Measurements from ENCODE around the gene ARHGAP24. TPM values are rescaled to one million over a fixed set of nuclear protein-coding genes. Genes with fewer than 3 reads are reported as not detected.

ARHGAP24 gene
- total RNA-seq, 2 experiments from 2014 or later = 0.22 to 0.70 TPM

GRCh38 chr4:85967872-85968271, 492.9 kb downstream of the ARHGAP24 start:
- ChIA-PET POLR2A (no interaction called here), CTCF (interaction anchor here (1.1 kb wide), 1 partner anchor 30 kb away, joined by 3 read pairs; no protein-coding TSS in a partner anchor)
- no peak for TF ChIP-seq CTCF (IDR thresholded peaks at IDR 0.05)
- H3K4me3 Mint-ChIP-seq = no peak overlapping the region
- H3K27me3 Mint-ChIP-seq = no peaks in the 10 kb centered on the region
- DNase-seq (no peak), ATAC-seq (no peak)
- no peaks in the 10 kb centered on the region for H3K36me3 Mint-ChIP-seq (ENCODE audit: low read depth)
- intact Hi-C loops (cut with micrococcal nuclease) = no loop called here
- no peak overlapping the region for H3K27ac Mint-ChIP-seq
- peaks cover 5% of the 10 kb centered on the region for H3K9me3 Mint-ChIP-seq
- H3K4me1 Mint-ChIP-seq (ENCODE audit: low read depth) = no peaks in the 10 kb centered on the region

GRCh38 chr4:85968945-85969819, 494.2 kb downstream of the ARHGAP24 start:
- Mint-ChIP-seq H3K36me3 (ENCODE audit: low read depth) (no peaks in the 10 kb centered on the region), H3K27ac (no peak overlapping the region), H3K4me1 (ENCODE audit: low read depth) (no peaks in the 10 kb centered on the region), H3K27me3 (no peaks in the 10 kb centered on the region), H3K4me3 (no peak overlapping the region), H3K9me3 (peaks cover 5% of the 10 kb centered on the region)
- ChIA-PET CTCF (interaction anchor here (0.6 to 1.5 kb wide), 5 partner anchors 17 to 213 kb away, joined by 3 to 5 read pairs (median 3); no protein-coding TSS in a partner anchor), POLR2A (no interaction called here)
- ATAC-seq (no peak), DNase-seq (no peak)
- intact Hi-C loops (cut with micrococcal nuclease) = no loop called here
- peak; percentile 53 for TF ChIP-seq CTCF (IDR thresholded peaks at IDR 0.05)

- H3K4me1 Mint-ChIP-seq (ENCODE audit: low read depth) = no peaks in the 10 kb centered on the region
- H3K4me3 Mint-ChIP-seq = no peak overlapping the region
- TF ChIP-seq CTCF (IDR thresholded peaks at IDR 0.05) = no peak
- H3K27ac Mint-ChIP-seq = no peak overlapping the region
- ATAC-seq (no peak), DNase-seq (no peak)
- intact Hi-C loops (cut with micrococcal nuclease) = no loop called here
- ChIA-PET CTCF (no interaction called here), POLR2A (no interaction called here)
- no peaks in the 10 kb centered on the region for H3K9me3 Mint-ChIP-seq
- H3K27me3 Mint-ChIP-seq = no peaks in the 10 kb centered on the region
- H3K36me3 Mint-ChIP-seq (ENCODE audit: low read depth) = no peaks in the 10 kb centered on the region
These were observed 495.6 kb downstream of the ARHGAP24 start for GRCh38 chr4:85970535-85970934.

GRCh38 chr4:85979276-85979675, 504.3 kb downstream of the ARHGAP24 start:
- ChIA-PET CTCF (no interaction called here), POLR2A (no interaction called here)
- DNase-seq (no peak), ATAC-seq (no peak)
- no peaks in the 10 kb centered on the region for H3K9me3 Mint-ChIP-seq
- H3K4me1 Mint-ChIP-seq (ENCODE audit: low read depth) = no peaks in the 10 kb centered on the region
- H3K27ac Mint-ChIP-seq = no peak overlapping the region
- no peaks in the 10 kb centered on the region for H3K36me3 Mint-ChIP-seq (ENCODE audit: low read depth)
- no peaks in the 10 kb centered on the region for H3K27me3 Mint-ChIP-seq
- intact Hi-C loops (cut with micrococcal nuclease) = no loop called here
- H3K4me3 Mint-ChIP-seq = no peak overlapping the region
- no peak for TF ChIP-seq CTCF (IDR thresholded peaks at IDR 0.05)

GRCh38 chr4:85986266-85986665, 511.3 kb downstream of the ARHGAP24 start:
- no peaks in the 10 kb centered on the region for H3K27me3 Mint-ChIP-seq
- no peak for DNase-seq

More at GRCh38 chr4:85986266-85986665, 511.3 kb downstream of the ARHGAP24 start:
- Mint-ChIP-seq H3K9me3 (no peaks in the 10 kb centered on the region), H3K4me3 (no peak overlapping the region), H3K4me1 (ENCODE audit: low read depth) (no peaks in the 10 kb centered on the region), H3K27ac (no peak overlapping the region), H3K36me3 (ENCODE audit: low read depth) (no peaks in the 10 kb centered on the region)
- ChIA-PET POLR2A (no interaction called here), CTCF (interaction anchor here (1.4 kb wide), 1 partner anchor 18 kb away, joined by 4 read pairs; no protein-coding TSS in a partner anchor)
- no peak for ATAC-seq
- TF ChIP-seq CTCF (IDR thresholded peaks at IDR 0.05) = no peak
- intact Hi-C loops (cut with micrococcal nuclease) = no loop called here
